ENCODE data around the gene KIF3C. TPM values are rescaled to one million over a fixed set of nuclear protein-coding genes. Genes with fewer than 3 reads are reported as not detected.
A peak's percentile ranks its signal among the peaks of the same experiment; 100 is the strongest.
"Not testable (repeated sequence)": the region's sequence is repeated elsewhere in the genome, so short reads cannot be mapped to it uniquely, and the experiment has no call there.

The KIF3C gene
- total and polyA plus RNA-seq, 5 donors from 2014 or later, result 0.07 to 6.6 (median 0.71) TPM

DNA sequence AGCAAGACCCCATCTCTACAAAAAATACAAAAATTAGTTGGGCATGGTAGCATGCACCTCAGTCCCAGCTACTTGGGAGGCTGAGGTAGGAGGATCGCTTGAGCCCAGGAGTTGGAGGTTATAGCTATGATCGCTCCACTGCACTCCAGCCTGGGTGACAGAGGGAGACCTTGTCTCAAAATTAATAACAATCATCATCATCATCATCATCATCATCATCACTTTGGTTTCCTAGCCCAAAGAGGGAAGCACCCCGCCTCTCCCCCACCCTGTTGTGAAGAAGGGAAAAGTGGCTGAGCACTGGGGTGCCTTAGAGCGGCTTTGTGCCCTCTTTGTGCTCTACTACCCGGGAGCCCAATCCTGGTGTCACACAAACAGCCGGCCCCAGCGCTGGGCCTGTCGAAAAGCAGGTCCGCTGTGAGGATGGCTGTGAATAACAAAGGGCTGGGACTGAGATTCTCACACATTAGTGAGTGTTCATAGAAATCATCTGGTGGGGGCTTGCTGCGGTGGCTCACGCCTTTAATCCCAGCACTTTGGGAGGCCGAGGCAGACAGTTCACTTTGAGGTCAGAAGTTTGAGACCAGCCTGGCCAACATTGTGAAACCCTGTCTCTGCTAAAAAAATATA, 61.4 kb downstream of the KIF3C start:
- H3K9me3 Mint-ChIP-seq, result peaks cover 0 to 2% (median 0%) of the 10 kb centered on the region in 7 donors
- Histone ChIP-seq H3K4me3 (ENCODE audit: low read depth, low read length) (no peak overlapping the region), H3K4me1 (ENCODE audit: control insufficient read depth, insufficient read depth, low read length, poor library complexity, severe bottlenecking) (no peaks in the 10 kb centered on the region), H3K9me3 (ENCODE audit: control insufficient read depth in 2 of 2, low read length in 2 of 2) (no peaks in the 10 kb centered on the region), H3K27ac (ENCODE audit: insufficient read depth, low read length, poor library complexity, severe bottlenecking) (no peak overlapping the region), H3K36me3 (ENCODE audit: control insufficient read depth, insufficient read depth, low read length) (no peaks in the 10 kb centered on the region), H3K27me3 (ENCODE audit: control insufficient read depth, insufficient read depth, low read length) (no peaks in the 10 kb centered on the region)
- H3K27me3 Mint-ChIP-seq, result no peaks in the 10 kb centered on the region
- DNase-seq (no peak), ATAC-seq (ENCODE audit: low read depth in 2 of 2) (no peak)
- peaks cover 6 to 9% (median 8%) of the 10 kb centered on the region in 4 donors for H3K4me1 Mint-ChIP-seq
- no peak overlapping the region for H3K27ac Mint-ChIP-seq
- H3K36me3 Mint-ChIP-seq, result no peaks in the 10 kb centered on the region
- no peak overlapping the region for H3K4me3 Mint-ChIP-seq

- Mint-ChIP-seq H3K4me1 (peaks cover 6 to 11% (median 9%) of the 10 kb centered on the region in 4 donors), H3K4me3 (no peak overlapping the region), H3K36me3 (no peaks in the 10 kb centered on the region), H3K9me3 (peaks cover 0 to 2% (median 0%) of the 10 kb centered on the region in 7 donors), H3K27me3 (no peaks in the 10 kb centered on the region), H3K27ac (no peak overlapping the region)
- no peak for ATAC-seq (ENCODE audit: low read depth in 2 of 2)
- Histone ChIP-seq H3K27ac (ENCODE audit: insufficient read depth, low read length, poor library complexity, severe bottlenecking) (no peak overlapping the region), H3K27me3 (ENCODE audit: control insufficient read depth, insufficient read depth, low read length) (no peaks in the 10 kb centered on the region), H3K9me3 (ENCODE audit: control insufficient read depth in 2 of 2, low read length in 2 of 2) (no peaks in the 10 kb centered on the region), H3K36me3 (ENCODE audit: control insufficient read depth, insufficient read depth, low read length) (no peaks in the 10 kb centered on the region), H3K4me1 (ENCODE audit: control insufficient read depth, insufficient read depth, low read length, poor library complexity, severe bottlenecking) (no peaks in the 10 kb centered on the region), H3K4me3 (ENCODE audit: low read depth, low read length) (no peak overlapping the region)
- DNase-seq, result no peak
These were observed 62.0 kb downstream of the KIF3C start for GRCh38 chr2:25920336-25920735.

DNA sequence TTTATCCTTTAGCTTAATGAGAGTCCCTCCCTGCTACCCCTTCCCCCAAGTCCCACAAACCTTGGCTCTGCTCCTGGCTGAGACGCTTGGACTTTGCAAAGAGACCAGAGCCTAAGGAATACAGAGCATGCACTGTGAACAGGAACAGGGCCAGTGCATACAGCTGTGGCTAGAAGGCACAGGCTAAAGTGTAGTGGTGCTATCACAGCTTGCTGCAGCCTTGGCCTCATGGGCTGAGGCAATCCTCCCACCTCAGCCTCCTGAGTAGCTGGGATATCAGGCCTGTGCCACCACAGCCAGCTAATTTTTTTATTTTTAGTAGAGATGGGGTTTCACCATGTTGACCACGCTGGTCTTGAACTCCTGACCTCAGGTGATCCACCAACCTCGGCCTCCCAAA, 64.5 kb downstream of the KIF3C start:
- no peaks in the 10 kb centered on the region for H3K36me3 Mint-ChIP-seq
- H3K36me3 ChIP-seq (ENCODE audit: control insufficient read depth, insufficient read depth, low read length), result no peaks in the 10 kb centered on the region
- H3K4me3 ChIP-seq (ENCODE audit: low read depth, low read length), result no peak overlapping the region
- no peak overlapping the region for H3K27ac Mint-ChIP-seq
- H3K4me1 Mint-ChIP-seq, result peaks cover 6 to 13% (median 9%) of the 10 kb centered on the region in 4 donors
- H3K27me3 ChIP-seq (ENCODE audit: control insufficient read depth, insufficient read depth, low read length), result no peaks in the 10 kb centered on the region
- H3K9me3 ChIP-seq (ENCODE audit: control insufficient read depth in 2 of 2, low read length in 2 of 2), result no peaks in the 10 kb centered on the region
- peaks cover 0 to 2% (median 0%) of the 10 kb centered on the region in 7 donors for H3K9me3 Mint-ChIP-seq
- no peaks in the 10 kb centered on the region for H3K4me1 ChIP-seq (ENCODE audit: control insufficient read depth, insufficient read depth, low read length, poor library complexity, severe bottlenecking)
- peak overlapping the region in 1 of 4 donors; percentile 73 for H3K4me3 Mint-ChIP-seq
- DNase-seq (no peak), ATAC-seq (ENCODE audit: low read depth in 2 of 2) (no peak)
- no peak overlapping the region for H3K27ac ChIP-seq (ENCODE audit: insufficient read depth, low read length, poor library complexity, severe bottlenecking)
- H3K27me3 Mint-ChIP-seq, result no peaks in the 10 kb centered on the region

DNA sequence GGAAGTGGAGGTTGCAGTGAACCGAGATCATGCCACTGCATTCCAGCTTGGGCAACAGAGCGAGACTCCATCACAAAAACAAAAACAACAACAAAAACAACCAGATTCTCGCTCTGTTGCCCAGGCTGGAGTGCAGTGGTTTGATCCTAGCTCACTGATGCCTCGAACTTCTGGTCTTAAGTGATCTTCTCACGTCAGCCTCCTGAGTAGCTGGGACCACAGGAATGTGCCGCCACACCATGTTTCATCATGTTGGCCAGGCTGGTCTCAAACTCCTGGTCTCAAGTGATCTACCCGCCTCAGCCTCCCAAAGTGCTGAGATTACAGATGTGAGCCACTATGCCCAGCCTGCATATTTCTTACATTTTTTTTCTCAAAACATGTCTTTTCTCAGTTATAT, 64.9 kb downstream of the KIF3C start:
- H3K9me3 ChIP-seq (ENCODE audit: control insufficient read depth in 2 of 2, low read length in 2 of 2); H3K4me1 ChIP-seq (ENCODE audit: control insufficient read depth, insufficient read depth, low read length, poor library complexity, severe bottlenecking); H3K4me3 ChIP-seq (ENCODE audit: low read depth, low read length); H3K36me3 Mint-ChIP-seq; H3K27ac Mint-ChIP-seq; H3K27me3 Mint-ChIP-seq; H3K27me3 ChIP-seq (ENCODE audit: control insufficient read depth, insufficient read depth, low read length); H3K36me3 ChIP-seq (ENCODE audit: control insufficient read depth, insufficient read depth, low read length); ATAC-seq (ENCODE audit: low read depth in 2 of 2); DNase-seq; H3K9me3 Mint-ChIP-seq; H3K27ac ChIP-seq (ENCODE audit: insufficient read depth, low read length, poor library complexity, severe bottlenecking): not testable (repeated sequence)
- peaks cover 6 to 14% (median 9%) of the 10 kb centered on the region in 4 donors for H3K4me1 Mint-ChIP-seq
- H3K4me3 Mint-ChIP-seq, result peak overlapping the region in 1 of 4 donors; percentile 73

- Mint-ChIP-seq H3K4me1 (peaks cover 6 to 14% (median 9%) of the 10 kb centered on the region in 4 donors), H3K4me3 (peak overlapping the region; percentile 50 to 92 (median 87)), H3K27ac (peak overlapping the region; percentile 80 to 95 (median 83))
- not testable (repeated sequence) for ATAC-seq (ENCODE audit: low read depth in 2 of 2); H3K27me3 Mint-ChIP-seq; H3K4me1 ChIP-seq (ENCODE audit: control insufficient read depth, insufficient read depth, low read length, poor library complexity, severe bottlenecking); H3K27me3 ChIP-seq (ENCODE audit: control insufficient read depth, insufficient read depth, low read length); H3K27ac ChIP-seq (ENCODE audit: insufficient read depth, low read length, poor library complexity, severe bottlenecking); H3K36me3 ChIP-seq (ENCODE audit: control insufficient read depth, insufficient read depth, low read length); H3K36me3 Mint-ChIP-seq; H3K9me3 ChIP-seq (ENCODE audit: control insufficient read depth in 2 of 2, low read length in 2 of 2); H3K9me3 Mint-ChIP-seq
- H3K4me3 ChIP-seq (ENCODE audit: low read depth, low read length), result peak overlapping the region; percentile 62
- peak in 2 of 3 donors; percentile 41 to 58 for DNase-seq
These were observed 66.1 kb downstream of the KIF3C start for GRCh38 chr2:25915944-25916772.

- H3K9me3 Mint-ChIP-seq; H3K27ac ChIP-seq (ENCODE audit: insufficient read depth, low read length, poor library complexity, severe bottlenecking); ATAC-seq (ENCODE audit: low read depth in 2 of 2); H3K36me3 ChIP-seq (ENCODE audit: control insufficient read depth, insufficient read depth, low read length); DNase-seq; H3K27me3 ChIP-seq (ENCODE audit: control insufficient read depth, insufficient read depth, low read length); H3K4me1 ChIP-seq (ENCODE audit: control insufficient read depth, insufficient read depth, low read length, poor library complexity, severe bottlenecking); H3K36me3 Mint-ChIP-seq; H3K27ac Mint-ChIP-seq; H3K4me3 Mint-ChIP-seq; H3K27me3 Mint-ChIP-seq; H3K4me3 ChIP-seq (ENCODE audit: low read depth, low read length); H3K9me3 ChIP-seq (ENCODE audit: control insufficient read depth in 2 of 2, low read length in 2 of 2): not testable (repeated sequence)
- H3K4me1 Mint-ChIP-seq, result peaks cover 6 to 14% (median 9%) of the 10 kb centered on the region in 4 donors
These were observed 66.9 kb downstream of the KIF3C start for GRCh38 chr2:25915411-25915810.

DNA sequence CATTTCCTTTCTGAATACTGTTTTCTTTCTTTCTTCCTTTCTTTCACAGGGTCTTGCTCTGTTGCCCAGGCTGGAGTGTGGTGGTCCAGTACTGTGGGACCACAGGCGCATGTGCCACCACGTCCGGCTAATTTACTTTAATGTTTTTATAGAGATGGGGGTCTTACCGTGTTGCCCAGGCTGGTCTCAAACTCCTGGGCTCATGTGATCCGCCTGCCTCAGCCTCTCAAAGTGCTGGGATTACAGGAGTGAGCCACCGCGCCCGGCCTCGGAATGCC, 68.7 kb downstream of the KIF3C start:
- DNase-seq; H3K4me3 ChIP-seq (ENCODE audit: low read depth, low read length); H3K27me3 Mint-ChIP-seq; H3K9me3 ChIP-seq (ENCODE audit: control insufficient read depth in 2 of 2, low read length in 2 of 2); H3K27ac ChIP-seq (ENCODE audit: insufficient read depth, low read length, poor library complexity, severe bottlenecking); H3K4me1 ChIP-seq (ENCODE audit: control insufficient read depth, insufficient read depth, low read length, poor library complexity, severe bottlenecking); H3K9me3 Mint-ChIP-seq; ATAC-seq (ENCODE audit: low read depth in 2 of 2); H3K36me3 ChIP-seq (ENCODE audit: control insufficient read depth, insufficient read depth, low read length); H3K36me3 Mint-ChIP-seq; H3K27me3 ChIP-seq (ENCODE audit: control insufficient read depth, insufficient read depth, low read length): not testable (repeated sequence)
- peak overlapping the region in 1 of 3 donors; percentile 65 for H3K27ac Mint-ChIP-seq
- peaks cover 6 to 14% (median 9%) of the 10 kb centered on the region in 4 donors for H3K4me1 Mint-ChIP-seq
- peak overlapping the region in 1 of 4 donors; percentile 29 for H3K4me3 Mint-ChIP-seq

All from CD4-positive, CD25-positive, alpha-beta regulatory T cell (primary cell).